GM23338 (cell line): ENCODE data around the gene PCSK2. TPM values are rescaled to one million over a fixed set of nuclear protein-coding genes. Genes with fewer than 3 reads are reported as not detected.

ENCODE experiments used
- ATAC-seq: fragments of 200-7000 bp; cut with Tn5 transposase; 3 replicates; pipeline ENCODE4 v1.9.1; 2020
- DNase-seq: peaks from one replicate; pipeline ENCODE4 v3.0.0-alpha.2; 2015; ENCODE audit warnings: low spot score
- H2AFZ ChIP-seq: fragments of 200-600 bp; sonication (generic); 2 replicates; pipeline ENCODE4 v1.8.0; 2016; ENCODE audit warnings: antibody characterized with exemption, mild to moderate bottlenecking, moderate library complexity
- H3F3A ChIP-seq: fragments of 200-600 bp; sonication (generic); replicated peaks from 2 replicates; pipeline ENCODE4 v1.8.0; 2017; ENCODE audit warnings: antibody characterized with exemption, mixed run types, low read depth
- H3K27ac ChIP-seq: fragments of 200-600 bp; sonication (generic); 2 replicates; pipeline ENCODE4 v1.6.1; 2016; ENCODE audit warnings: low read depth
- H3K27me3 ChIP-seq: fragments of 200-600 bp; sonication (generic); 2 replicates; pipeline ENCODE4 v1.8.0; 2016; ENCODE audit warnings: mild to moderate bottlenecking, mixed run types, moderate library complexity; ENCODE audit not compliant: insufficient read depth
- H3K36me3 ChIP-seq: fragments of 200-600 bp; sonication (generic); 2 replicates; pipeline ENCODE4 v1.8.0; 2016; ENCODE audit warnings: mild to moderate bottlenecking; ENCODE audit not compliant: insufficient read depth
- H3K4me1 ChIP-seq: fragments of 200-600 bp; sonication (generic); 2 replicates; pipeline ENCODE4 v1.8.0; 2016; ENCODE audit warnings: mild to moderate bottlenecking, moderate library complexity; ENCODE audit not compliant: insufficient read depth
- H3K4me2 ChIP-seq: fragments of 200-600 bp; sonication (generic); 2 replicates; pipeline ENCODE4 v1.7.1; 2017; ENCODE audit warnings: mixed run types
- H3K4me3 ChIP-seq: fragments of 200-600 bp; sonication (generic); 2 replicates; pipeline ENCODE4 v1.6.1; 2016; ENCODE audit warnings: mixed run types
- H3K79me2 ChIP-seq: fragments of 200-600 bp; sonication (generic); replicated peaks from 2 replicates; pipeline ENCODE4 v1.8.0; 2017; ENCODE audit warnings: mild to moderate bottlenecking; ENCODE audit not compliant: insufficient read depth
- H3K9me2 ChIP-seq: fragments of 200-600 bp; sonication (generic); 2 replicates; pipeline ENCODE4 v1.8.0; 2017; ENCODE audit not compliant: insufficient read depth
- H4K20me1 ChIP-seq: fragments of 200-600 bp; sonication (generic); replicated peaks from 2 replicates; pipeline ENCODE4 v1.8.0; 2017; ENCODE audit warnings: mild to moderate bottlenecking; ENCODE audit not compliant: insufficient read depth
- H3K27ac Mint-ChIP-seq: 2 replicates; pipeline ENCODE4 v1.8.0; 2020; ENCODE audit warnings: inconsistent platforms, mild to moderate bottlenecking, moderate library complexity, mixed read lengths
- H3K27me3 Mint-ChIP-seq: 3 replicates; pipeline ENCODE4 v1.8.0; 2022; ENCODE audit warnings: low read depth, mild to moderate bottlenecking, moderate library complexity, mixed read lengths, inconsistent platforms; ENCODE audit not compliant: insufficient read depth, poor library complexity
- H3K36me3 Mint-ChIP-seq: 3 replicates; pipeline ENCODE4 v1.8.0; 2021; ENCODE audit warnings: low read depth, mild to moderate bottlenecking, inconsistent platforms, moderate library complexity, mixed read lengths
- H3K4me1 Mint-ChIP-seq: 3 replicates; pipeline ENCODE4 v1.8.0; 2020; ENCODE audit warnings: mild to moderate bottlenecking, inconsistent platforms, mixed read lengths
- H3K4me3 Mint-ChIP-seq: 3 replicates; pipeline ENCODE4 v1.8.0; 2021; ENCODE audit warnings: moderate library complexity, mild to moderate bottlenecking, inconsistent platforms, mixed read lengths
- H3K9me3 Mint-ChIP-seq: 3 replicates; pipeline ENCODE4 v1.8.0; 2020; ENCODE audit warnings: moderate library complexity, mild to moderate bottlenecking, inconsistent platforms, mixed read lengths
- CREB1 ChIP-seq: fragments of 250-450 bp; sonication (Bioruptor Pico); IDR thresholded peaks from 2 replicates; pipeline ENCODE4 v1.5.0; 2020; ENCODE audit warnings: low read depth, mild to moderate bottlenecking, moderate library complexity
- EZH2phosphoT487 ChIP-seq: fragments of 200-600 bp; sonication (generic); IDR thresholded peaks from one replicate; pipeline ENCODE4 v1.8.1; 2018; ENCODE audit warnings: antibody characterized with exemption; ENCODE audit not compliant: unreplicated experiment
- NANOG ChIP-seq: IDR thresholded peaks from 2 replicates; pipeline ENCODE4 v1.6.1; 2016; ENCODE audit warnings: antibody characterized with exemption, borderline replicate concordance
- ZNF114 ChIP-seq: fragments of 250-450 bp; sonication (Bioruptor Pico); IDR thresholded peaks from 2 replicates; pipeline ENCODE4 v1.5.0; 2020; ENCODE audit warnings: mild to moderate bottlenecking, moderate library complexity
- ZNF331 ChIP-seq: fragments of 250-450 bp; sonication (Bioruptor Pico); IDR thresholded peaks from 2 replicates; pipeline ENCODE4 v1.5.0; 2020; ENCODE audit warnings: low read depth, mild to moderate bottlenecking, moderate library complexity
- polyA plus RNA-seq: library from polyadenylated mRNA; unstranded; fragments of >200 nt; fragmentation: Nextera tagmentation; extraction: Ambion mirVana; gene quantifications from 2 replicates; pipeline ENCODE4 v1.2.1, GENCODE V29; 2016
- total RNA-seq: library from RNA; depleted of rRNA; stranded (reverse); fragments of >200 nt; shearing (Covaris generic); gene quantifications from 2 replicates; pipeline ENCODE4 v1.2.3, GENCODE V29; 2014
- TF ChIP-seq, protein P1 (sequence below): fragments of 250-450 bp; sonication (Bioruptor Pico); IDR thresholded peaks from 2 replicates; pipeline ENCODE4 v1.5.0; 2020; ENCODE audit warnings: mild to moderate bottlenecking, moderate library complexity
- TF ChIP-seq, protein P2 (sequence below), 2 experiments: fragments of 200-600 bp in 1 of 2; sonication (generic) in 1 of 2; conservative IDR thresholded peaks; 2 replicates each; pipeline versions ENCODE4 v1.5.1 to v1.6.1; 2016 to 2017; ENCODE audit warnings: antibody characterized with exemption in 2 of 2, low read depth in 2 of 2, mild to moderate bottlenecking in 2 of 2, moderate library complexity in 1 of 2

PCSK2 gene
- total and polyA plus RNA-seq, 2 experiments from 2014 or later: 0.37 to 1.1 TPM

DNA sequence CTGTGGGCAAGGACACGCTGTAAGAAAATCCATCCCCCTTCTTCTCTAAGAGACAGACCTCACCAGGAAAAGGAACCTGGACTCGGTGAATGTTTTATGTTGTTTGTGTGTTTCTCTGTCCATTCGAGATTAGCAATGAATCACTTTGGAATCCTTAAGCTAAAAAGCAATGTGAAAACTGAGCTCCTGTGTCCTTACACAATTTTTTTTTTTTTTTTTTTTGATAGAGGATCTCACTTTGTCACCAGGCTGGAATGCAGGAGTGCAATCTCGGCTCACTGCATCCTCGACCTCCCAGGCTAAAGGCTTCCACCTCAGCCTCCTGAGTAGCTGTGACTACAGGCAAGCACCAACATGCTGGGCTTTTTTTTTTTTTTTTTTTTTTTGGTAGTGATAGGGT, 272.2 kb downstream of the PCSK2 start:
- Histone ChIP-seq H3F3A (no peaks in the 10 kb centered on the region), H3K36me3 (no peaks in the 10 kb centered on the region), H3K9me2 (no peaks in the 10 kb centered on the region), H3K4me2 (no peak overlapping the region), H4K20me1 (no peaks in the 10 kb centered on the region), H3K4me3 (no peak overlapping the region), H3K27me3 (no peaks in the 10 kb centered on the region), H3K27ac (no peak overlapping the region), H3K4me1 (no peaks in the 10 kb centered on the region), H3K79me2 (no peaks in the 10 kb centered on the region), H2AFZ (no peak overlapping the region)
- H3K27me3 Mint-ChIP-seq: peaks cover 10% of the 10 kb centered on the region
- peaks cover 3% of the 10 kb centered on the region; the same call in 1 of the 3 replicates for H3K36me3 Mint-ChIP-seq
- no peak for DNase-seq
- TF ChIP-seq CREB1 (CRISPR knock-in tag) (no peak), EZH2phosphoT487 (no peak), ZNF114 (no peak), ZNF331 (CRISPR knock-in tag) (no peak), NANOG (no peak)
- TF ChIP-seq, protein P1, sequence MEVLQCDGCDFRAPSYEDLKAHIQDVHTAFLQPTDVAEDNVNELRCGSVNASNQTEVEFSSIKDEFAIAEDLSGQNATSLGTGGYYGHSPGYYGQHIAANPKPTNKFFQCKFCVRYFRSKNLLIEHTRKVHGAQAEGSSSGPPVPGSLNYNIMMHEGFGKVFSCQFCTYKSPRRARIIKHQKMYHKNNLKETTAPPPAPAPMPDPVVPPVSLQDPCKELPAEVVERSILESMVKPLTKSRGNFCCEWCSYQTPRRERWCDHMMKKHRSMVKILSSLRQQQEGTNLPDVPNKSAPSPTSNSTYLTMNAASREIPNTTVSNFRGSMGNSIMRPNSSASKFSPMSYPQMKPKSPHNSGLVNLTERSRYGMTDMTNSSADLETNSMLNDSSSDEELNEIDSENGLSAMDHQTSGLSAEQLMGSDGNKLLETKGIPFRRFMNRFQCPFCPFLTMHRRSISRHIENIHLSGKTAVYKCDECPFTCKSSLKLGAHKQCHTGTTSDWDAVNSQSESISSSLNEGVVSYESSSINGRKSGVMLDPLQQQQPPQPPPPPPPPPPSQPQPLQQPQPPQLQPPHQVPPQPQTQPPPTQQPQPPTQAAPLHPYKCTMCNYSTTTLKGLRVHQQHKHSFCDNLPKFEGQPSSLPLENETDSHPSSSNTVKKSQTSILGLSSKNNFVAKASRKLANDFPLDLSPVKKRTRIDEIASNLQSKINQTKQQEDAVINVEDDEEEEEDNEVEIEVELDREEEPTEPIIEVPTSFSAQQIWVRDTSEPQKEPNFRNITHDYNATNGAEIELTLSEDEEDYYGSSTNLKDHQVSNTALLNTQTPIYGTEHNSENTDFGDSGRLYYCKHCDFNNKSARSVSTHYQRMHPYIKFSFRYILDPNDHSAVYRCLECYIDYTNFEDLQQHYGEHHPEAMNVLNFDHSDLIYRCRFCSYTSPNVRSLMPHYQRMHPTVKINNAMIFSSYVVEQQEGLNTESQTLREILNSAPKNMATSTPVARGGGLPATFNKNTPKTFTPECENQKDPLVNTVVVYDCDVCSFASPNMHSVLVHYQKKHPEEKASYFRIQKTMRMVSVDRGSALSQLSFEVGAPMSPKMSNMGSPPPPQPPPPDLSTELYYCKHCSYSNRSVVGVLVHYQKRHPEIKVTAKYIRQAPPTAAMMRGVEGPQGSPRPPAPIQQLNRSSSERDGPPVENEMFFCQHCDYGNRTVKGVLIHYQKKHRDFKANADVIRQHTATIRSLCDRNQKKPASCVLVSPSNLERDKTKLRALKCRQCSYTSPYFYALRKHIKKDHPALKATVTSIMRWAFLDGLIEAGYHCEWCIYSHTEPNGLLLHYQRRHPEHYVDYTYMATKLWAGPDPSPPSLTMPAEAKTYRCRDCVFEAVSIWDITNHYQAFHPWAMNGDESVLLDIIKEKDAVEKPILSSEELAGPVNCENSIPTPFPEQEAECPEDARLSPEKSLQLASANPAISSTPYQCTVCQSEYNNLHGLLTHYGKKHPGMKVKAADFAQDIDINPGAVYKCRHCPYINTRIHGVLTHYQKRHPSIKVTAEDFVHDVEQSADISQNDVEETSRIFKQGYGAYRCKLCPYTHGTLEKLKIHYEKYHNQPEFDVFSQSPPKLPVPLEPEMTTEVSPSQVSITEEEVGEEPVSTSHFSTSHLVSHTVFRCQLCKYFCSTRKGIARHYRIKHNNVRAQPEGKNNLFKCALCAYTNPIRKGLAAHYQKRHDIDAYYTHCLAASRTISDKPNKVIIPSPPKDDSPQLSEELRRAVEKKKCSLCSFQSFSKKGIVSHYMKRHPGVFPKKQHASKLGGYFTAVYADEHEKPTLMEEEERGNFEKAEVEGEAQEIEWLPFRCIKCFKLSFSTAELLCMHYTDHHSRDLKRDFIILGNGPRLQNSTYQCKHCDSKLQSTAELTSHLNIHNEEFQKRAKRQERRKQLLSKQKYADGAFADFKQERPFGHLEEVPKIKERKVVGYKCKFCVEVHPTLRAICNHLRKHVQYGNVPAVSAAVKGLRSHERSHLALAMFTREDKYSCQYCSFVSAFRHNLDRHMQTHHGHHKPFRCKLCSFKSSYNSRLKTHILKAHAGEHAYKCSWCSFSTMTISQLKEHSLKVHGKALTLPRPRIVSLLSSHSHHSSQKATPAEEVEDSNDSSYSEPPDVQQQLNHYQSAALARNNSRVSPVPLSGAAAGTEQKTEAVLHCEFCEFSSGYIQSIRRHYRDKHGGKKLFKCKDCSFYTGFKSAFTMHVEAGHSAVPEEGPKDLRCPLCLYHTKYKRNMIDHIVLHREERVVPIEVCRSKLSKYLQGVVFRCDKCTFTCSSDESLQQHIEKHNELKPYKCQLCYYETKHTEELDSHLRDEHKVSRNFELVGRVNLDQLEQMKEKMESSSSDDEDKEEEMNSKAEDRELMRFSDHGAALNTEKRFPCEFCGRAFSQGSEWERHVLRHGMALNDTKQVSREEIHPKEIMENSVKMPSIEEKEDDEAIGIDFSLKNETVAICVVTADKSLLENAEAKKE: no peak
- TF ChIP-seq, protein P2, sequence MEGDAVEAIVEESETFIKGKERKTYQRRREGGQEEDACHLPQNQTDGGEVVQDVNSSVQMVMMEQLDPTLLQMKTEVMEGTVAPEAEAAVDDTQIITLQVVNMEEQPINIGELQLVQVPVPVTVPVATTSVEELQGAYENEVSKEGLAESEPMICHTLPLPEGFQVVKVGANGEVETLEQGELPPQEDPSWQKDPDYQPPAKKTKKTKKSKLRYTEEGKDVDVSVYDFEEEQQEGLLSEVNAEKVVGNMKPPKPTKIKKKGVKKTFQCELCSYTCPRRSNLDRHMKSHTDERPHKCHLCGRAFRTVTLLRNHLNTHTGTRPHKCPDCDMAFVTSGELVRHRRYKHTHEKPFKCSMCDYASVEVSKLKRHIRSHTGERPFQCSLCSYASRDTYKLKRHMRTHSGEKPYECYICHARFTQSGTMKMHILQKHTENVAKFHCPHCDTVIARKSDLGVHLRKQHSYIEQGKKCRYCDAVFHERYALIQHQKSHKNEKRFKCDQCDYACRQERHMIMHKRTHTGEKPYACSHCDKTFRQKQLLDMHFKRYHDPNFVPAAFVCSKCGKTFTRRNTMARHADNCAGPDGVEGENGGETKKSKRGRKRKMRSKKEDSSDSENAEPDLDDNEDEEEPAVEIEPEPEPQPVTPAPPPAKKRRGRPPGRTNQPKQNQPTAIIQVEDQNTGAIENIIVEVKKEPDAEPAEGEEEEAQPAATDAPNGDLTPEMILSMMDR (conservative IDR thresholded peaks at IDR 0.05; ENCODE audit: low read depth in 2 of 2): no peak
- ATAC-seq: no peak
- H3K9me3 Mint-ChIP-seq: no peaks in the 10 kb centered on the region
- no peak overlapping the region for H3K4me3 Mint-ChIP-seq
- H3K4me1 Mint-ChIP-seq: peaks cover 11% of the 10 kb centered on the region
- no peak overlapping the region for H3K27ac Mint-ChIP-seq
